NCI-H1092 (cell line): Measurements from ENCODE around the gene PRXL2A.
"Not testable (repeated sequence)": the region's sequence is repeated elsewhere in the genome, so short reads cannot be mapped to it uniquely, and the experiment has no call there.

Experiments
- DNase-seq: peaks from one replicate; lab custom pipeline; 2025; lab: John Stamatoyannopoulos, UW

PRXL2A gene

GRCh38 chr10:80411681-80412220, 3.4 kb downstream of the PRXL2A start:
- DNase-seq: no peak

DNA sequence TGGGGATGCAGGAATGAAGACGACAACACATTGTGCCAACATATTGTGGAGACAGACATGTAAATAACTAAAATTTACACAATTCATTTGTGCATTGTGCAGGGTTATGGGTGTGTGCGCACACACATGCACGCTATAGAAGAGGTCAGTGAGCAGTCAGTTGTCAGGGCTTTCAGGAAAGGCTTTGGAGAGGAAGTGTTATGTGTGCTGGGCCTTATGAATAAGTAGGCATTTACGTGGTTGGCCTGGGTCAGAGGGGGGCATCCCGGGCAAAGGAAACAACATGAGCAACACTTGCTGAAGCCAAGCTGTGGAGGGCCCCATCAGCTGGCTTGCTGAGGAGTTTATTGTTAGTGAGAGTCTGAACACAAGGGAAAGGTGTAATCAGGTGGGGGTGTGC, 4.1 kb downstream of the PRXL2A start:
- no peak for DNase-seq

- DNase-seq: no peak
Observed at GRCh38 chr10:80413271-80413996, 5.1 kb downstream of the PRXL2A start.

- DNase-seq: peak; percentile 18
Observed at GRCh38 chr10:80414142-80414895, 6.0 kb downstream of the PRXL2A start.

- no peak for DNase-seq
Observed at GRCh38 chr10:80415734-80416478, 7.6 kb downstream of the PRXL2A start.

DNA sequence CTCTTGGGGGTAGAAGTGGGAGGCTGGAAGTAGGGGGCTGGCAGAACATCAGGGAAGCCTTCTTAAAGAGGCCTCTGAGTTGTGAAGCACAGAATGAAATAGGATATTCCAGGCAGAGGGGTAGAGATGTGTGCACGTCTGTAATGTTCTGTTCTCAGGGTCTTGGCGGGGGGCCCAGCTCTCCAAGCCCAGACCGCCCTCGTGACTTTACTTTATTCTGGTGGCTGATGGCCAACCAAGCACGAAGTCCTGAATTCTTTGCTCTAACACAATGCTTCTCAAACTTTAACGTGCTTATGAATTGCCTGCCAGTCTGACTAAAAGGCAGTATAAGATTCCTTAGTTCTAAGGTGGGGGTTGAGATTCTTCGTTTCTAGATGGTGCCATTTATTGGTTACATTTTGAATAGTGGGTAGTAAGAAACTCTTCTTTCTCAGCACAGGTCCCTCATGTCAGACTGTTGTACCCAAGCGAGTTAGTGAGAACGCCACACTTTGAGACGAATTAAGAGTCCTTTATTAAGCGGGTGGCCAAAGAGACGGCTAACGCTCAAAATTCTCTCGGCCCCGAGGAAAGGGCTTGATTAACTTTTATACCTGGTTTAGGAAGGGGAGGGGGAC, 8.2 kb downstream of the PRXL2A start:
- no peak for DNase-seq

GRCh38 chr10:80417256-80417655, 8.9 kb downstream of the PRXL2A start:
- not testable (repeated sequence) for DNase-seq

DNA sequence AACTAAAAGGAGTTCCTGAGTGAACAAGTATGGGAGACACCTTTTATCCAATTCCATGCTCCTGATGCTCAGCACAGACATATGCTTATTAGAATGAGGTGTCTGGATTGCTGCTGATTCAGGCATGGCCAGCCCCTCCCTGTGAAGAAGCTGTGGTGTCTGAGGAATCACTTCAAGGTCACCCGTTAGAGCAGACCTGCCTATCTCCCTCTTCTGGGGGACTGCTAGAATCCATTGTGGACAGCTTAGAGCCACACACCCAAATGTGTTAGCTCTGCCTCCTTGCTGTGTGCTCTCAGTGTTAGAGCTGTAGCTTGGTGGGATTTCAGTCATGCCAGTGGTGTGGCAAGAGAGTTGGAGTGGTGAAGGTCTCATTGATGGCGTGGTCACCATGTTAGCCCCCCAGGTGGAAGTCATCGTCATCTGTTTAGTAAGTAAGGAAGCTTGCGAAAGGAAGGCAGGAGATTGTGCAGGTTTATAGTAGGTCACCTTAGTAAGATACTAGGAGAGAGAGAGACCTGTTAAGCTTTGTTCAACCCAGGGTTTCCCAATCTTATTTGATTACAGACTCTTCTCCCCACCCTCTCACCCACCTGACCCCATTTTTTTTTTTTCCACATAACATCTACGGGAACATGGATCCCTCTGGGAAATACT, 12.8 kb downstream of the PRXL2A start:
- no peak for DNase-seq

- no peak for DNase-seq
Observed at GRCh38 chr10:80421707-80422536, 13.6 kb downstream of the PRXL2A start.

GRCh38 chr10:80425901-80426300, 17.6 kb downstream of the PRXL2A start:
- DNase-seq: no peak

GRCh38 chr10:80427541-80427940, 19.2 kb downstream of the PRXL2A start:
- no peak for DNase-seq

DNA sequence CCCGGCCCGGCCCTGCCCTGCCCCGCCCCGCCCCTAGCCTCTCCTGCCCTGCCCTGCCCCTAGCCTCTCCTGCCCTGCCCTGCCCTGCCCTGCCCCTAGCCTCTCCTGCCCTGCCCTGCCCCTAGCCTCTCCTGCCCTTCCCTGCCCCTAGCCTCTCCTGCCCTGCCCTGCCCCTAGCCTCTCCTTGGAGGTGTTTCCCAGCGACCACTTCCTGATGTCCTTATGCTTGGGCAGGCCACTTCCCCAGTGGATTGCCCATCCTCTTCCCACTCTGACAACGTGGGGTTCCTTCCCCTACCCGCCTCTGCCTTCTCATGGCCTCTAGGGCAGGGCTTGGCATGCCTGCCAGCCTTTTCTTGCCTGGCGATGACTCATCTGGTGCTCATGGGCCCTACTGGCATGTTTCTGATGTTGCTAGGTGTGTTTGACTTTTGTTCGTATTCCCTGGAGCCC, 21.2 kb downstream of the PRXL2A start:
- no peak for DNase-seq

DNA sequence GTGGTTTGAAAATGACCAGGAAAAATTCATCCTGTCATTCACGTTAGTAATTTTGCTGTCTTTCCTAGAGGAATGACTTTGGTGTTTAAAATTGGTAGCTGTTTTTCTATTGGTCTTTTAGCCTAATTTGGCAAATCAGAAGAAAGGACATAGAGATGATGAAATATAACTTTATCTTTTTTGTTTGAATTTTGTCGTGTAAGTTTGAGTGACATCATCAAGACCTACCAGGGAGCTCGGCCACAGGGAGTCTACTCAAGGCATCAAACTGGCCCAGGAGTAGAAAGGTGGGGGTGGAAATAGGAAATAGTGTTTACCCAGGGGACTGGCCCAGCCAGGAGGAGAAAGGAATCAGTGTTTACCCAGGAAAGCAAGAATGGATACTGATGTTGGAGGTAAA, 24.8 kb downstream of the PRXL2A start:
- no peak for DNase-seq

DNA sequence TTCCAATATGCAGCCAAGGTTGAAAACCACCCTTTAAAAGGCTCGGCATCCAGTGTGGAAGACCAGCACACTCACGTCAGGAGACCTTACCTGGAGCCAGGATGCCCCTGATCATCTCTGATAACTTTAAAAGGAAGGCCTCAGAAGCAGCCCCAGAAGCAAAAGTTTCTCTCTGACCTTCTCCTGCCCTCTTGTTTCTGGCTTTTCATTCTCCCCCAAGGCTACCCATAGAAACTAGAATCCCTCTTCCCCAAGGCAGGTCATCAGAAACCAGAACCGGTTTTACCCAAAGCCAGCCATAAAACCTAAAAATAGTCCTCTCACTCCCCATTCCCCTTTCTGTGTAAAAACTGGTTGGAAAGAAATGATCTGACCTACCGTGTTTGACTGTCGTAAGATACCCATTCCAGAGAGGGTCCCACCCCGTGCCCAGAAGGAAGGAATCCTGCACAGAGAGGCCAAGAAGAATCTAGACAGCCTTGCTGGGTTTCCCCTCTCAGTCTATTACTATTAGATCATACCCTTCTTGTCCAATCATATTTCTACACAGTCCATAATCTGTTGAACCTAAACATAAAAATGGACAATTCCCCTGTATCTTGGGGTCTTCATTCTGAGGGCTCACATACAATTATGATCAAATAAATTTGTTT, 28.2 kb downstream of the PRXL2A start:
- no peak for DNase-seq

DNA sequence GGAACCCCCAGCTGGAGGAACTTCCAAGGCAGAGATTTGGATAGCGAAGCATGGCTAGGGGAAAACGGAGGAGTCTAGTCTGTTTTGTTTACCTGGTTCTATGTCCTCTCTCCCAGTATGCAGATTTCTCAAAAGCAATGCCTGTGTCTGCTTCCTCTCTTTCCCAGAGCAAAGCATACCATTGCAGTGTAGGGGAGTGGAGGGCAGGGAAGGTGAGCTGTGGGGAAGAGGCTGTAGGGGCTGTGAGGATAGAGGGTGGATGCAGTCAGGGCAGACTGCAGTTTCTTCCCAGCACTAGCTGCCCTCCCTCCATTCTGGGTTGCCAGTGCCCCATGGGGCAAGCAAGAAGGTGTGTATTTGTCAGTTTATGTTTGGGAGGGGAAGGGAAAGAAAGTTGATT, 28.9 kb downstream of the PRXL2A start:
- DNase-seq: no peak

GRCh38 chr10:80441831-80442230, 33.5 kb downstream of the PRXL2A start:
- DNase-seq: no peak

DNA sequence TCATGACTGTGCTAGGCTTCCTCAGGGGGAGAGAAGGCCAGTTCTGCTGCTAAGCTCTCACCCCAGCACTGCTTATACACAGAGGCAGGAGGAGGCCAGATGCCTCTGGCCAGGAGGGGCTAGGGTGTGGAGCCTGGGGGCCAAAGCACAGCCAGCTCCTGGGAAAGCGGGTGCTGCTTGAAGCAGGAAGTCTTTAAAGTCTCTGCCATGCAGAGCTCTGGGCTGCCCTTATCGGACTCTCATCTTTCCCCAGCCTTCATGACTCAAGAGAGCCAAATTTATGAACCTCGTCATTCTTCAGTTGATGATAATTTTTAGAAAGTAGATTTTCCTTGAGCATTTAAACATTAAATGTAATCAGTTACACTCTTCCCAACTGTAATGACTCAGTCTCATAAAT, 34.5 kb downstream of the PRXL2A start:
- no peak for DNase-seq

DNA sequence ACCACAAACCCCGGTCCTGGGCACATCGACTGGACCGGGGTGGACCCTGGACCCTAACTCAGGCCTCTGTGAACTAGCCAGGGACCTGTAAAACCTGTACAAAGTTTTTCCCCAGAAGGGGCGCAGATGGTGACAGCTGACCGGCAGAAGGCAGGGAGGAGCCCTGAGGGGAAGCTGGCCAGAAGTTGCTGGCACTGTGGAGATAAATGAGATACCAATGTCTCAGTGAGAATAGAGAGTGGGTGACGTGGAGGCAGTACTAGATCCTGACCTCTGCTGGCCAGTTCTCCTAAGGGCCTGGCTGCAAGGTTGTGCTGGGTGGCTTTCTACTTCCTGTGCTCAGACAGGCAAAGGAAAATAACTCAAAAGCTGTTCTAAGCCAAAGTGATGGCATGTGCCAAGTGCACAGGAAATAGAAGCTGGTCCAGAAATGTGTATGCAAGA, 35.2 kb downstream of the PRXL2A start:
- no peak for DNase-seq

DNA sequence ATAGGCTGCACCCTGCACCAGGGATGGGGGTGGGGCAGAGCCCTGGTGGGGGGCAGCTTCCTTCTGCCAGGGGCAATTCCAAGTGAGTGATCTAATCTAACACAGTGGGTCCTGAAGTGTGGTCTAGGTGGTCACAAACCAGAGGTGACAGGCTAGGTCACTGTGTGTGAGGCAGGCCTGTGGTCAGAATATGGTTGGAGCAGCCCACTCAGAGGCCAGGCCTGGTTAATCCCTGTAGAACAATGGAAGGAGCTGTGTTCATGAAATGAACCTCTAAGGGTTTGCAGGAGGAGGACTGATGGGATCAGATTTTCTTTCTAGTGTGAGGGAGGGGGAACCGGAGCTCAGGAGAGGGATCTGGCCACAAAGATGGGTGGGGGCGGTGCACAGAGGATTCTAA, 35.8 kb downstream of the PRXL2A start:
- no peak for DNase-seq
